HepG2 (cell line): ENCODE data around the gene PLD1. TPM values are rescaled to one million over a fixed set of nuclear protein-coding genes. Genes with fewer than 3 reads are reported as not detected.
A peak's percentile ranks its signal among the peaks of the same experiment; 100 is the strongest.

Experiments
- ATAC-seq: fragments of 200-7000 bp; cut with Tn5 transposase; 3 replicates; pipeline ENCODE4 v1.9.1; 2020; ENCODE audit warnings: mild to moderate bottlenecking, moderate library complexity
- BruUV-seq: library from RNA; stranded (reverse); fragments of 400-500 nt; replicated peaks from 2 replicates; lab custom pipeline; 2021; lab: Mats Ljungman, UMichigan
- CTCF ChIA-PET: fragments of 300-600 bp; formaldehyde crosslinking; extraction: SDS; loops from one replicate; lab custom pipeline; 2021; ENCODE audit warnings: low total read pairs, inconsistent platforms, low intra/inter-chr PET ratio; lab: Yijun Ruan, JAX
- POLR2A ChIA-PET: fragments of 350-600 bp; sonication (Branson Sonifier 250); formaldehyde crosslinking; loops from one replicate; lab custom pipeline; 2020; ENCODE audit warnings: antibody characterized with exemption, inconsistent platforms; lab: Yijun Ruan, JAX
- DNase-seq: peaks from one replicate; pipeline ENCODE4 v3.0.0-alpha.2; 2015; ENCODE audit warnings: low spot score
- FAIRE-seq: peaks from 3 replicates; lab custom pipeline; 2011; peaks lifted over from hg19 to GRCh38; lab: Jason Lieb, UNC
- H2AFZ ChIP-seq: one replicate; pipeline ENCODE4 v1.6.1; 2011; ENCODE audit warnings: low read length, inconsistent platforms
- H3K27ac ChIP-seq: fragments of 300-600 bp; 3 replicates; pipeline ENCODE4 v1.8.0; 2011; ENCODE audit warnings: mixed run types, mild to moderate bottlenecking, mixed read lengths, low read length, inconsistent platforms; ENCODE audit not compliant: insufficient read depth; ENCODE audit errors: extremely low read length
- H3K27me3 ChIP-seq, 2 experiments: fragments of 200-600 bp in 1 of 2; 2 replicates in 1 of 2; 3 replicates in 1 of 2; pipeline versions ENCODE4 v1.6.0 to v1.8.0; 2011; ENCODE audit warnings: low read length in 2 of 2, mild to moderate bottlenecking in 2 of 2, moderate library complexity in 2 of 2, inconsistent platforms in 1 of 2; ENCODE audit not compliant: insufficient read depth in 2 of 2, control insufficient read depth in 1 of 2
- H3K36me3 ChIP-seq, 2 experiments: fragments of 200-600 bp in 1 of 2; replicated peaks in 1 of 2; 2 replicates in 1 of 2; 3 replicates in 1 of 2; pipeline versions ENCODE4 v1.5.1 to v1.8.0; 2011; ENCODE audit warnings: low read length in 2 of 2, inconsistent platforms in 1 of 2; ENCODE audit not compliant: insufficient read depth in 2 of 2, control insufficient read depth in 1 of 2
- H3K4me1 ChIP-seq: 2 replicates; pipeline ENCODE4 v1.5.1; 2012; ENCODE audit warnings: low read length, inconsistent platforms; ENCODE audit not compliant: insufficient read depth
- H3K4me2 ChIP-seq: 2 replicates; pipeline ENCODE4 v1.6.0; 2011; ENCODE audit warnings: low read depth, low read length, inconsistent platforms
- H3K4me3 ChIP-seq, 3 experiments: fragments of 200-600 bp in 1 of 3; sonication (generic), shearing (Covaris generic) in 1 of 3; replicated peaks in 1 of 3; 2 replicates each; pipeline ENCODE4 v1.5.1; 2011 to 2016; ENCODE audit warnings: low read length in 3 of 3, inconsistent platforms in 2 of 3, low read depth in 2 of 3, mild to moderate bottlenecking in 2 of 3, control low read depth in 1 of 3, mixed read lengths in 1 of 3; ENCODE audit not compliant: insufficient read depth in 1 of 3
- H3K79me2 ChIP-seq: one replicate; pipeline ENCODE4 v1.6.1; 2011; ENCODE audit warnings: low read length, inconsistent platforms; ENCODE audit not compliant: insufficient read depth
- H3K9ac ChIP-seq: 2 replicates; pipeline ENCODE4 v1.6.0; 2011; ENCODE audit warnings: mild to moderate bottlenecking, low read depth, low read length, inconsistent platforms; ENCODE audit not compliant: insufficient read depth
- H3K9me3 ChIP-seq: 2 replicates; pipeline ENCODE4 v1.5.1; 2012; ENCODE audit warnings: mild to moderate bottlenecking, low read length
- H4K20me1 ChIP-seq: 2 replicates; pipeline ENCODE4 v1.6.0; 2011; ENCODE audit warnings: inconsistent platforms, mild to moderate bottlenecking, low read length, moderate library complexity; ENCODE audit not compliant: insufficient read depth
- ARID3A ChIP-seq: IDR thresholded peaks from 2 replicates; pipeline ENCODE4 v1.6.1; 2012; ENCODE audit warnings: low read depth, low read length, improper control_type of control experiment
- CEBPG ChIP-seq: IDR thresholded peaks from 2 replicates; pipeline ENCODE4 v1.6.1; 2016
- FOSL2 ChIP-seq: sonication (generic); formaldehyde crosslinking; IDR thresholded peaks from 2 replicates; pipeline ENCODE4 v1.4.0; 2020; ENCODE audit warnings: missing genetic modification reagents
- IKZF4 ChIP-seq: sonication (generic); formaldehyde crosslinking; IDR thresholded peaks from 2 replicates; pipeline ENCODE4 v1.5.1; 2020; ENCODE audit warnings: borderline replicate concordance, mild to moderate bottlenecking, low read depth, missing genetic modification reagents; ENCODE audit errors: not compliant biosample characterization
- KLF6 ChIP-seq: IDR thresholded peaks from 2 replicates; pipeline ENCODE4 v1.8.0; 2016; ENCODE audit warnings: missing biosample characterization, missing genetic modification reagents
- NR2F2 ChIP-seq: IDR thresholded peaks from 2 replicates; pipeline ENCODE4 v1.6.1; 2012; ENCODE audit warnings: low read depth, inconsistent platforms, borderline replicate concordance
- PBX3 ChIP-seq: sonication (generic); formaldehyde crosslinking; IDR thresholded peaks from 2 replicates; pipeline ENCODE4 v1.8.1; 2023; ENCODE audit warnings: missing genetic modification reagents, inconsistent platforms, borderline replicate concordance
- SRF ChIP-seq: IDR thresholded peaks from 2 replicates; pipeline ENCODE4 v1.6.1; 2011; ENCODE audit warnings: mild to moderate bottlenecking, low read depth, low read length, moderate library complexity
- TOPORS ChIP-seq: sonication (generic); formaldehyde crosslinking; IDR thresholded peaks from 2 replicates; pipeline ENCODE4 v1.8.0; 2023; ENCODE audit warnings: mild to moderate bottlenecking, missing genetic modification reagents
- ZNF496 ChIP-seq: sonication (generic); formaldehyde crosslinking; IDR thresholded peaks from 2 replicates; pipeline ENCODE4 v1.8.1; 2023; ENCODE audit warnings: mild to moderate bottlenecking, moderate library complexity, missing genetic modification reagents; ENCODE audit not compliant: insufficient replicate concordance
- ZNF629 ChIP-seq: sonication (generic); formaldehyde crosslinking; conservative IDR thresholded peaks from 2 replicates; pipeline ENCODE4 v1.5.0; 2020; ENCODE audit warnings: missing genetic modification reagents
- ZNF746 ChIP-seq: sonication (generic); formaldehyde crosslinking; IDR thresholded peaks from 2 replicates; pipeline ENCODE4 v1.8.0; 2022; ENCODE audit warnings: mild to moderate bottlenecking, missing genetic modification reagents
- ZSCAN5A ChIP-seq: sonication (generic); formaldehyde crosslinking; IDR thresholded peaks from 2 replicates; pipeline ENCODE4 v1.8.0; 2022; ENCODE audit warnings: mild to moderate bottlenecking, missing genetic modification reagents, borderline replicate concordance
- WGBS: methylation state at CpG from one replicate; pipeline ENCODE4 v1.1.6; 2017; ENCODE audit warnings: low lambda C conversion rate; 5-methylcytosine and 5-hydroxymethylcytosine counted together
- in situ Hi-C: cut with HindIII; loops from 2 replicates; pipeline ENCODE4 v1.10.0; 2017; ENCODE audit warnings: low pct_unique_long_range_greater_than_20kb; ENCODE audit not compliant: extremely low pct_ligation_motif_present
- intact Hi-C: fragments of 100-400 bp; cut with micrococcal nuclease; formaldehyde crosslinking; loops from one replicate; pipeline ENCODE4 v1.10.0; 2022; ENCODE audit not compliant: unreplicated experiment
- polyA plus RNA-seq, 8 experiments: library from polyadenylated mRNA; depleted of rRNA in 3 of 8; stranded (reverse) in 7 of 8; unstranded in 1 of 8; fragments of >200 nt; fragmentation: Illumina TruSeq in 4 of 8; extraction: Trizol in 4 of 8; gene quantifications; 2 replicates each; pipeline versions ENCODE4 v1.2.1 to v1.2.3, GENCODE V29; 2011 to 2016; ENCODE audit warnings: low read depth in 4 of 8, missing spikeins in 1 of 8, mixed read lengths in 1 of 8; ENCODE audit not compliant: insufficient read depth in 1 of 8
- total RNA-seq, 5 experiments: library from RNA; depleted of rRNA; stranded (reverse); fragments of >200 nt; fragmentation: Illumina TruSeq; extraction: Trizol; gene quantifications; 2 replicates each; pipeline ENCODE4 v1.2.3, GENCODE V29; 2016; ENCODE audit warnings: low read depth in 1 of 5
- TF ChIP-seq, protein P1 (sequence below): sonication (generic); formaldehyde crosslinking; IDR thresholded peaks from 2 replicates; pipeline ENCODE4 v1.5.1; 2020; ENCODE audit warnings: mild to moderate bottlenecking, missing genetic modification reagents, borderline replicate concordance
- TF ChIP-seq, protein P2 (sequence below): sonication (generic); formaldehyde crosslinking; IDR thresholded peaks from 2 replicates; pipeline ENCODE4 v1.9.0; 2021; ENCODE audit warnings: missing genetic modification reagents, mild to moderate bottlenecking, borderline replicate concordance

PLD1 gene
- total and polyA plus RNA-seq, 2 of the 13 experiments (the other 11 are each of a cell fraction or from before 2014, with no cell fraction given) = 27.1 to 59.4 TPM

- ATAC-seq = peak; percentile 58
- intact Hi-C loops (no loop called here), in situ Hi-C loops (no loop called here)
- BruUV-seq = no TSS peak
- Histone ChIP-seq H3K4me1 (peaks cover 89% of the 10 kb centered on the region), H3K27me3 (no peaks in the 10 kb centered on the region), H3K4me3 (no peak overlapping the region), H3K9me3 (no peaks in the 10 kb centered on the region), H2AFZ (no peak overlapping the region), H3K9ac (no peak overlapping the region), H3K4me2 (no peak overlapping the region), H4K20me1 (peaks cover 34% of the 10 kb centered on the region), H3K79me2 (peaks cover 92% of the 10 kb centered on the region), H3K27ac (peak overlapping the region; percentile 27), H3K36me3 (peaks cover 5 to 19% of the 10 kb centered on the region in 2 experiments)
- CTCF ChIA-PET = no interaction called here
- POLR2A ChIA-PET = interaction anchor here (1.6 kb wide), 1 partner anchor 26 kb away, joined by 5 read pairs; the partner anchor contains the start of gene PLD1
- TF ChIP-seq ZNF496 (no peak), ZNF746 (CRISPR knock-in tag) (no peak), ZNF629 (CRISPR knock-in tag) (no peak), SRF (no peak), TOPORS (CRISPR knock-in tag) (no peak), FOSL2 (CRISPR knock-in tag) (no peak), ARID3A (no peak), KLF6 (no peak), IKZF4 (CRISPR knock-in tag) (no peak), ZSCAN5A (CRISPR knock-in tag) (no peak), NR2F2 (no peak), PBX3 (CRISPR knock-in tag) (no peak), CEBPG (CRISPR knock-in tag) (no peak)
- TF ChIP-seq, protein P1, sequence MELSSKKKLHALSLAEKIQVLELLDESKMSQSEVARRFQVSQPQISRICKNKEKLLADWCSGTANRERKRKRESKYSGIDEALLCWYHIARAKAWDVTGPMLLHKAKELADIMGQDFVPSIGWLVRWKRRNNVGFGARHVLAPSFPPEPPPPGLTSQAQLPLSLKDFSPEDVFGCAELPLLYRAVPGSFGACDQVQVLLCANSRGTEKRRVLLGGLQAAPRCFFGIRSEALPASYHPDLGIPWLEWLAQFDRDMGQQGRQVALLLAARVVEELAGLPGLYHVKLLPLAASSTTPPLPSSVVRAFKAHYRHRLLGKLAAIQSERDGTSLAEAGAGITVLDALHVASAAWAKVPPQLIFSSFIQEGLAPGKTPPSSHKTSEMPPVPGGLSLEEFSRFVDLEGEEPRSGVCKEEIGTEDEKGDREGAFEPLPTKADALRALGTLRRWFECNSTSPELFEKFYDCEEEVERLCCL (CRISPR knock-in tag) = no peak
- TF ChIP-seq, protein P2, sequence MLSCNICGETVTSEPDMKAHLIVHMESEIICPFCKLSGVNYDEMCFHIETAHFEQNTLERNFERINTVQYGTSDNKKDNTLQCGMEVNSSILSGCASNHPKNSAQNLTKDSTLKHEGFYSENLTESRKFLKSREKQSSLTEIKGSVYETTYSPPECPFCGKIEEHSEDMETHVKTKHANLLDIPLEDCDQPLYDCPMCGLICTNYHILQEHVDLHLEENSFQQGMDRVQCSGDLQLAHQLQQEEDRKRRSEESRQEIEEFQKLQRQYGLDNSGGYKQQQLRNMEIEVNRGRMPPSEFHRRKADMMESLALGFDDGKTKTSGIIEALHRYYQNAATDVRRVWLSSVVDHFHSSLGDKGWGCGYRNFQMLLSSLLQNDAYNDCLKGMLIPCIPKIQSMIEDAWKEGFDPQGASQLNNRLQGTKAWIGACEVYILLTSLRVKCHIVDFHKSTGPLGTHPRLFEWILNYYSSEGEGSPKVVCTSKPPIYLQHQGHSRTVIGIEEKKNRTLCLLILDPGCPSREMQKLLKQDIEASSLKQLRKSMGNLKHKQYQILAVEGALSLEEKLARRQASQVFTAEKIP (CRISPR knock-in tag) = no peak
- WGBS = 77% methylated on average over 2 of the region's 2 CpGs
- DNase-seq = peak; percentile 49
- FAIRE-seq = no peak
Observed at GRCh38 chr3:171784387-171784786, 25.9 kb downstream of the PLD1 start.
